Measurements from ENCODE around the gene AIG1.

Gene AIG1

GRCh38 chr6:143149771-143150170, 89.1 kb downstream of the AIG1 start:
- no peak for DNase-seq (ENCODE audit: low read depth)
- no peak for TF ChIP-seq CTCF (conservative IDR thresholded peaks at IDR 0.05; ENCODE audit: low read depth, low read length)
- no peak overlapping the region for H3K4me3 ChIP-seq (ENCODE audit: low read depth, low read length)

- DNase-seq (ENCODE audit: low read depth): no peak
- no peak overlapping the region for H3K4me3 ChIP-seq (ENCODE audit: low read depth, low read length)
- no peak for TF ChIP-seq CTCF (conservative IDR thresholded peaks at IDR 0.05; ENCODE audit: low read depth, low read length)
Measured at GRCh38 chr6:143150281-143150680, 89.6 kb downstream of the AIG1 start.

- no peak for TF ChIP-seq CTCF (conservative IDR thresholded peaks at IDR 0.05; ENCODE audit: low read depth, low read length)
- no peak for DNase-seq (ENCODE audit: low read depth)
- H3K4me3 ChIP-seq (ENCODE audit: low read depth, low read length): no peak overlapping the region
Measured at GRCh38 chr6:143151381-143151780, 90.7 kb downstream of the AIG1 start.

- TF ChIP-seq CTCF (conservative IDR thresholded peaks at IDR 0.05; ENCODE audit: low read depth, low read length): no peak
- no peak overlapping the region for H3K4me3 ChIP-seq (ENCODE audit: low read depth, low read length)
- DNase-seq (ENCODE audit: low read depth): no peak
Measured at GRCh38 chr6:143155681-143156080, 95.0 kb downstream of the AIG1 start.

- TF ChIP-seq CTCF (conservative IDR thresholded peaks at IDR 0.05; ENCODE audit: low read depth, low read length): no peak
- DNase-seq (ENCODE audit: low read depth): no peak
- no peak overlapping the region for H3K4me3 ChIP-seq (ENCODE audit: low read depth, low read length)
Measured at GRCh38 chr6:143157131-143157530, 96.4 kb downstream of the AIG1 start.

- no peak for TF ChIP-seq CTCF (conservative IDR thresholded peaks at IDR 0.05; ENCODE audit: low read depth, low read length)
- H3K4me3 ChIP-seq (ENCODE audit: low read depth, low read length): no peak overlapping the region
- peak; percentile 17 for DNase-seq (ENCODE audit: low read depth)
Measured at GRCh38 chr6:143158113-143158581, 97.5 kb downstream of the AIG1 start.

- no peak for TF ChIP-seq CTCF (conservative IDR thresholded peaks at IDR 0.05; ENCODE audit: low read depth, low read length)
- DNase-seq (ENCODE audit: low read depth): no peak
- no peak overlapping the region for H3K4me3 ChIP-seq (ENCODE audit: low read depth, low read length)
Measured at GRCh38 chr6:143159001-143159400, 98.3 kb downstream of the AIG1 start.

Measured in choroid plexus epithelial cell (primary cell).